GM19023 (cell line): Measurements from ENCODE around the gene ST3GAL4.
"Not testable (repeated sequence)": the region's sequence is repeated elsewhere in the genome, so short reads cannot be mapped to it uniquely, and the experiment has no call there.

Source experiments
- ATAC-seq: cut with Tn5 transposase; IDR thresholded peaks from one replicate; pipeline ENCODE4 v1.9.1; 2021; ENCODE audit warnings: mild to moderate bottlenecking, moderate library complexity; ENCODE audit not compliant: unreplicated experiment

Gene ST3GAL4

GRCh38 chr11:126345759-126346585 lies 9.5 kb upstream of the ST3GAL4 start:
- ATAC-seq, result no peak

- ATAC-seq, result no peak
Measured at GRCh38 chr11:126346586-126346940, 8.9 kb upstream of the ST3GAL4 start.

- not testable (repeated sequence) for ATAC-seq
Measured at GRCh38 chr11:126346946-126347345, 8.5 kb upstream of the ST3GAL4 start.

GRCh38 chr11:126347751-126348668 lies 7.5 kb upstream of the ST3GAL4 start:
- ATAC-seq, result no peak

- ATAC-seq, result no peak
Measured at GRCh38 chr11:126348806-126349582, 6.5 kb upstream of the ST3GAL4 start.

GRCh38 chr11:126350836-126351235 lies 4.7 kb upstream of the ST3GAL4 start:
- no peak for ATAC-seq

GRCh38 chr11:126352163-126352562 lies 3.3 kb upstream of the ST3GAL4 start:
- ATAC-seq, result no peak

- ATAC-seq, result no peak
Measured at GRCh38 chr11:126352934-126353801, 2.3 kb upstream of the ST3GAL4 start.

GRCh38 chr11:126354631-126355323 lies 709 bp upstream of the ST3GAL4 start:
- ATAC-seq, result peak; percentile 40

GRCh38 chr11:126355926-126356897 lies 726 bp downstream of the ST3GAL4 start:
- ATAC-seq, result peak; percentile 12

- ATAC-seq, result no peak
Measured at GRCh38 chr11:126357055-126357962, 1.8 kb downstream of the ST3GAL4 start.

- no peak for ATAC-seq
Measured at GRCh38 chr11:126357969-126358762, 2.7 kb downstream of the ST3GAL4 start.

- ATAC-seq, result no peak
Measured at GRCh38 chr11:126358763-126359160, 3.3 kb downstream of the ST3GAL4 start.

GRCh38 chr11:126359431-126360048 lies 4.1 kb downstream of the ST3GAL4 start:
- no peak for ATAC-seq

GRCh38 chr11:126360049-126360446 lies 4.6 kb downstream of the ST3GAL4 start:
- ATAC-seq, result no peak

GRCh38 chr11:126361400-126361799 lies 5.9 kb downstream of the ST3GAL4 start:
- no peak for ATAC-seq
